Breast epithelium (tissue), 4 donors: Measurements from ENCODE around the gene EDRF1. TPM values are rescaled to one million over a fixed set of nuclear protein-coding genes. Genes with fewer than 3 reads are reported as not detected.
"Not testable (repeated sequence)": the region's sequence is repeated elsewhere in the genome, so short reads cannot be mapped to it uniquely, and the experiment has no call there.

Experiments used
- DNase-seq, 2 donors: peaks; one replicate each; pipeline ENCODE4 v3.0.0-alpha.2; 2019; ENCODE audit warnings: low spot score in 2 of 2
- H3K27ac ChIP-seq, 2 donors: fragments of 200-600 bp; sonication (generic) in 1 of 2; one replicate each; pipeline ENCODE4 v1.5.1; 2016 to 2019; ENCODE audit warnings: mild to moderate bottlenecking in 1 of 2
- H3K27me3 ChIP-seq, 2 donors: fragments of 200-600 bp; sonication (generic) in 1 of 2; one replicate each; pipeline versions ENCODE4 v1.5.1 to v1.6.0; 2017 to 2019; ENCODE audit warnings: control low read depth in 1 of 2, mild to moderate bottlenecking in 1 of 2
- H3K36me3 ChIP-seq: fragments of 200-600 bp; one replicate; pipeline ENCODE4 v1.5.1; 2019
- H3K4me1 ChIP-seq, 2 donors: fragments of 200-600 bp; sonication (generic); one replicate each; pipeline ENCODE4 v1.5.1; 2016 to 2019; ENCODE audit warnings: control low read depth in 1 of 2
- H3K4me3 ChIP-seq, 3 donors: fragments of 200-600 bp; sonication (generic); 1 replicate in 2 of 3; 2 replicates in 1 of 3; pipeline ENCODE4 v1.5.1; 2016 to 2019; ENCODE audit warnings: mild to moderate bottlenecking in 3 of 3, moderate library complexity in 2 of 3
- H3K9me3 ChIP-seq, 2 donors: fragments of 200-600 bp; sonication (generic) in 1 of 2; one replicate each; pipeline ENCODE4 v1.5.1; 2016 to 2019; ENCODE audit warnings: control low read depth in 1 of 2
- CTCF ChIP-seq, 3 donors: fragments of 450-650 bp; IDR thresholded peaks; one replicate each; pipeline ENCODE4 v1.5.1; 2016 to 2017; ENCODE audit warnings: antibody characterized with exemption in 3 of 3, mild to moderate bottlenecking in 3 of 3, moderate library complexity in 3 of 3
- POLR2A ChIP-seq: fragments of 450-650 bp; IDR thresholded peaks from one replicate; pipeline ENCODE4 v1.6.1; 2016; ENCODE audit warnings: antibody characterized with exemption, mild to moderate bottlenecking, moderate library complexity
- POLR2AphosphoS5 ChIP-seq, 3 donors: sonication (generic); formaldehyde crosslinking; IDR thresholded peaks; one replicate each; pipeline ENCODE4 v1.6.1; 2017; ENCODE audit warnings: antibody characterized with exemption in 3 of 3
- intact Hi-C: fragments of 100-400 bp; cut with DNase I; formaldehyde crosslinking; loops from one replicate; pipeline ENCODE4 v1.15.1; 2023; ENCODE audit warnings: low total_unique reads
- total RNA-seq, 3 donors: library from RNA; depleted of rRNA; stranded (reverse); fragments of >200 nt; gene quantifications; one replicate each; pipeline ENCODE4 v1.1.0, GENCODE V29; 2016

The EDRF1 gene
- total RNA-seq, 3 donors from 2014 or later = 23.8 to 37.3 (median 35.1) TPM

DNA sequence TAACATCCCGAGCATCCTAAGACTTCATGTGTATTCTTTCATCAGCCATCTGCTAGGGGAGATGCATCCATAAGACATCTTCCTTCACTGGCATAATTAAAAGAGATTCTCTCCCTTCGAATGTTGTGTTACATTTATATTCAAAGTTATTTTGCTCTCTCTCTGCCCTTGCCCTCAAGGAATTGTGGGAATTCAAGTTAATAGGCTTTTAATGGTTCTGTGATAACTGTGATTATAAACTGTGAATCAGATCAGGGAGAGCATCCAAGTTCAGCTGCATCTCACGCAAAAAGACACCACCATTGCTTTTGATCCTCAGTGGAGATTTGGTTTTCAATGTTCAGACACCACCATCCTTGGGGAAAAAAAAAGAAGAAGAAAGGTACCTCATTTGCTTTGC, 27.3 kb upstream of the EDRF1 start:
- intact Hi-C loops = no loop called here
- Histone ChIP-seq H3K9me3 (no peaks in the 10 kb centered on the region), H3K27me3 (no peaks in the 10 kb centered on the region), H3K36me3 (no peaks in the 10 kb centered on the region), H3K4me1 (no peaks in the 10 kb centered on the region), H3K27ac (no peak overlapping the region), H3K4me3 (no peak overlapping the region)
- TF ChIP-seq CTCF (IDR thresholded peaks at IDR 0.05) = no peak
- TF ChIP-seq POLR2A = no peak
- no peak for TF ChIP-seq POLR2AphosphoS5 (IDR thresholded peaks at IDR 0.05)
- DNase-seq = no peak

DNA sequence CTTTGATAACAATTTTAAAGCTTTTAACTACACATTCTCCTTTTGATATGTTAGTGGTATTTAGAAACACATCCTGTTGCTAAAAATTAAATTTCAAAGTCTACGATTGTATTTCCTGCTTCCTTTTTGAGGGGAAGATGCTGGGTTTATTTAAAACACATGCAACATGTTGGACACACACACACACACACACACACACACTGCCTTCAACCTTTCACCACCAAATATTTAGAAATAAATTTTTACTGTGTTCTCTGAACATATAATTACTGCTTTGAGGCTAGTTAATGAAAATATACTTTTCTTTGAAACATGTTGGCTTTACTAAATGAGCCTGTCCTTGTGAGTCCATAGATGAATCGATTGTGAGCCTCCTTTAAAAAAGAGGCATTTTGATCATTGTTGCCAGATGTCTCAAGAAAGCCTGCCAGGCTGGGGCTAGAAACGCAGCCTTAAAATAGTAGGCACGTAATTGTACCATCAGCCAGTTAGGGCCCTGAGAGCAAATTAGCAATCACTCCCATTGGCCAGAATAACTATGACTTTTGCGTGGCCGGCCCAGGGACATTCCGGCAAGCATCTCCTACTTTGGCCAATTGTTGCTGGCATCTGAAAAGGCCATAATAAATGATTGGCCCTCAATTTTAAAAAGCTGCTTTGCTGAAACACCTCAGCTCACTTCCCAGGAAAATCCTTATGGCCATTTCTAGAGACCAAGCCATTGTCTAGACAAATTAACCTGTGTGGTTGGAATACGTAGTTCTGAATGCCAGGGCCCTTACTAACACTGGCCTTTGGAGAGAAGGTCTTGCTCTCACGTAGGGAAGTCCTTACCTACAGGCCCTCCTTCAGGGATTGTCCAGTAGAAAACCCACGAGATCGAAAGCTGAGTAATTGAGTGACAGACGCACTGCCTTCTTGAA, 26.6 kb upstream of the EDRF1 start:
- TF ChIP-seq CTCF (IDR thresholded peaks at IDR 0.05) = no peak
- TF ChIP-seq POLR2A = no peak
- peak overlapping the region; percentile 32 to 76 for H3K27ac ChIP-seq
- no peaks in the 10 kb centered on the region for H3K9me3 ChIP-seq
- no peak for DNase-seq
- H3K36me3 ChIP-seq = no peaks in the 10 kb centered on the region
- H3K27me3 ChIP-seq = no peaks in the 10 kb centered on the region
- peak overlapping the region in 1 of 3 donors; percentile 1 for H3K4me3 ChIP-seq
- intact Hi-C loops = no loop called here
- no peaks in the 10 kb centered on the region for H3K4me1 ChIP-seq

- peak in 1 of 2 donors; percentile 44 for DNase-seq
- H3K36me3 ChIP-seq = no peaks in the 10 kb centered on the region
- peak overlapping the region; percentile 32 to 76 for H3K27ac ChIP-seq
- H3K4me3 ChIP-seq = peak overlapping the region in 1 of 3 donors; percentile 1
- no peaks in the 10 kb centered on the region for H3K9me3 ChIP-seq
- intact Hi-C loops = no loop called here
- no peaks in the 10 kb centered on the region for H3K4me1 ChIP-seq
- no peaks in the 10 kb centered on the region for H3K27me3 ChIP-seq
- no peak for TF ChIP-seq POLR2AphosphoS5 (IDR thresholded peaks at IDR 0.05)
Measured at GRCh38 chr10:125693524-125693847, 26.0 kb upstream of the EDRF1 start.

DNA sequence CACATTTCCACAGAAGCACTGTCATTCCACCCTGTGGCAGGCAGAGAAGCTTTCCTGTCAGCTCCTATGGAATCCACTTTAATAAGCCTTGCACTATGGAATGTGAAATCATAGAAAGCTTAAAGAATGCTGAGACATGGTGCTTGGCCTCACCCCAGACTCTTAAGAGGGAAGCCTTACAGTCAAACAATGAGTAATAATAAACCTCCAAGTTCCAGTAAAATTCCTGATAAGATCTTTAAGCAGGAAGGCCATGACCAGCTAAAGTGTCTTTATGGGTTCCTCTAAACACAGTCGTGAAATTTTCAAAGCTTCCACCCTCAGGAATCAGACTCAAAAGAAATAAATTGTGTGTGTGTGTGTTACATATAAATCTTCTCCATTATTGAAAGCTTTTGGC, 24.6 kb upstream of the EDRF1 start:
- H3K9me3 ChIP-seq = no peaks in the 10 kb centered on the region
- TF ChIP-seq POLR2AphosphoS5 (IDR thresholded peaks at IDR 0.05) = no peak
- no peak for TF ChIP-seq CTCF (IDR thresholded peaks at IDR 0.05)
- TF ChIP-seq POLR2A = no peak
- intact Hi-C loops = no loop called here
- no peaks in the 10 kb centered on the region for H3K36me3 ChIP-seq
- H3K4me3 ChIP-seq = no peak overlapping the region
- no peaks in the 10 kb centered on the region for H3K4me1 ChIP-seq
- DNase-seq = no peak
- peak overlapping the region in 1 of 2 donors; percentile 34 for H3K27ac ChIP-seq
- no peaks in the 10 kb centered on the region for H3K27me3 ChIP-seq

DNA sequence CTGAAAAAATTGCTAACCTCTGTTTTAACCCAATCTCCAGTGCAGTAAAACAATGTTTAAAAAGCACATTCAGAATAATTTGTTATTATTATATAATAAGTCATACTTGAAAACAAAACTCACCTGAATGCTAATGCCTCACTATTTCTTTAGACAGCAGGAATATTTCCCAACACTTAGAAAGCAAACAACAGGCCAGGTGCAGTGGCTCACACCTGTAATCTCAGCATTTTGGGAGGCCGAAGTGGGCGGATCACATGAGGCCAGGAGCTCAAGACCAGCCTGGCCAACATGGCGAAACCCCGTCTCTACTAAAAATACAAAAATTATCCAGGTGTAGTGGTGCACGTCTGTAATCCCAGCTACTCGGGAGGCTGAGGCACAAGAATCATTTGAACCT, 22.6 kb upstream of the EDRF1 start:
- H3K9me3 ChIP-seq, DNase-seq, H3K4me1 ChIP-seq, H3K4me3 ChIP-seq, H3K27me3 ChIP-seq, intact Hi-C loops, H3K36me3 ChIP-seq, H3K27ac ChIP-seq: not testable (repeated sequence)

GRCh38 chr10:125698481-125698998, 21.0 kb upstream of the EDRF1 start:
- no peak overlapping the region for H3K27ac ChIP-seq
- no peaks in the 10 kb centered on the region for H3K4me1 ChIP-seq
- intact Hi-C loops = no loop called here
- TF ChIP-seq POLR2AphosphoS5 (IDR thresholded peaks at IDR 0.05) = no peak
- TF ChIP-seq CTCF (IDR thresholded peaks at IDR 0.05) = no peak
- no peak for TF ChIP-seq POLR2A
- no peak overlapping the region for H3K4me3 ChIP-seq
- H3K36me3 ChIP-seq = no peaks in the 10 kb centered on the region
- H3K9me3 ChIP-seq = no peaks in the 10 kb centered on the region
- no peaks in the 10 kb centered on the region for H3K27me3 ChIP-seq
- DNase-seq = no peak
